Measurements from ENCODE around the gene PKNOX2. TPM values are rescaled to one million over a fixed set of nuclear protein-coding genes. Genes with fewer than 3 reads are reported as not detected.

Gene PKNOX2
- total and polyA plus RNA-seq, 2 of the 8 experiments (the other 6 are each of a cell fraction or from before 2014, with no cell fraction given): 2.0 TPM

GRCh38 chr11:125221461-125221860, 56.9 kb downstream of the PKNOX2 start (continued):
- TF ChIP-seq CHD7 (IDR thresholded peaks at IDR 0.05; ENCODE audit: insufficient replicate concordance, low read length) (no peak), SIX5 (IDR thresholded peaks at IDR 0.05; ENCODE audit: low read depth, low read length) (no peak), CBX8 (IDR thresholded peaks at IDR 0.05; ENCODE audit: borderline replicate concordance, low read depth, low read length) (no peak), TBP (IDR thresholded peaks at IDR 0.05; ENCODE audit: low read depth, low read length) (no peak), KDM5A (IDR thresholded peaks at IDR 0.05; ENCODE audit: low read length) (no peak), PHF8 (conservative IDR thresholded peaks at IDR 0.05; ENCODE audit: low read depth, low read length) (no peak)

Data from H1 (cell line).